ENCODE measurements around the gene MTA1.
A peak's percentile ranks its signal among the peaks of the same experiment; 100 is the strongest.

DNA sequence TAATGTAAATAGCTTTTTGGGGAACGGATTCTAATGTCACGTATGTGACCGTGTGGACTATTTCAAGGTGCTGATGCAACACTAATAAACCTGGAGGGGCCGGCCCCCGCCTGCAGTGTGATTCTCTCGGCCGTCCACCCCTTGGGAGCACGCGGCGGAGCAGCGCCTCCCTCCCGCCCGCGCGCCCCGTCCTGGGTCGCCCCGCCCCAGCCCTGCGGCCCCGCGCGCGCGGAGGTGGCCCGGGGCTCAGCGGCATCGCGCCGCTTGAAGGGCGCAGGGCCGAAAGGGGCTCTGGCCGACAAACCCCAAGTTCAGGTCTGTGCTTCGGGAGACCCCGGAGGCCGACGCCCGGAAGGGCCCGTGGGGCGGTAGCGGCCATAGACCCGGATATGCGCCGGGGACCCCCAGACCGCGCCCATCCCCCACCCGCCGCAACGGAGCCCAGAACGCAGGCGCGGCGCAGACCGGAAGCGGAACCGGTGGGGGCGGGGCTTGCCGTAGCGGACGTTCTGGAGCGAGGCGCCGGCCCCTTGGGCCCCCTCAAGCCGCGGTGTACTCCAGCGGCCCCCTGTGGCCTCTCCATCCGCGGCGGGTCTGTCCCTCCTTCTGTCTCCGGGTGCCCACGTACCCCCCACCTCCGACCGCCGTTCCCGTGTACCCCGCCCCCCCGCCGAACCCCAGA is 21.4 kb upstream of the MTA1 start, which contains the start of gene TEX22:
- peak; percentile 74 for TF ChIP-seq POLR2A (IDR thresholded peaks at IDR 0.05; ENCODE audit: low read depth, low read length)
- TF ChIP-seq TAF1 (IDR thresholded peaks at IDR 0.05; ENCODE audit: low read depth, low read length) = no peak

All from GM12891 (cell line).